HG02678 (cell line): ENCODE measurements around the gene CDK4.
"Not testable (repeated sequence)": the region's sequence is repeated elsewhere in the genome, so short reads cannot be mapped to it uniquely, and the experiment has no call there.

Experiments
- ATAC-seq: cut with Tn5 transposase; IDR thresholded peaks from one replicate; pipeline ENCODE4 v1.9.1; 2021; ENCODE audit warnings: mild to moderate bottlenecking, moderate library complexity; ENCODE audit not compliant: unreplicated experiment

The CDK4 gene

GRCh38 chr12:57751788-57752667 lies at the start of gene CDK4:
Gene CDK4 (minus strand): TSS chr12:57752310. CDS start chr12:57751717, 593 bp downstream.
- peak; percentile 73 for ATAC-seq

- no peak for ATAC-seq
Measured at GRCh38 chr12:57800965-57801364, 48.9 kb upstream of the CDK4 start.

- ATAC-seq: no peak
Measured at GRCh38 chr12:57797933-57798332, 45.8 kb upstream of the CDK4 start.

- no peak for ATAC-seq
Measured at GRCh38 chr12:57796996-57797395, 44.9 kb upstream of the CDK4 start.

GRCh38 chr12:57795354-57795753 lies 43.2 kb upstream of the CDK4 start:
- no peak for ATAC-seq

- no peak for ATAC-seq
Measured at GRCh38 chr12:57793920-57794319, 41.8 kb upstream of the CDK4 start.

GRCh38 chr12:57783861-57784260 lies 31.8 kb upstream of the CDK4 start:
- no peak for ATAC-seq

- ATAC-seq: no peak
Measured at GRCh38 chr12:57783466-57783801, 31.3 kb upstream of the CDK4 start.

- ATAC-seq: peak; percentile 87
Measured at GRCh38 chr12:57782608-57783465, 30.7 kb upstream of the CDK4 start, which contains the start of gene TSFM. Gene TSFM (plus strand): TSS chr12:57782787. CDS start chr12:57782802, 15 bp downstream.

GRCh38 chr12:57782243-57782607 lies 30.1 kb upstream of the CDK4 start:
- ATAC-seq: peak; percentile 8

- ATAC-seq: no peak
Measured at GRCh38 chr12:57781801-57782200, 29.7 kb upstream of the CDK4 start.

GRCh38 chr12:57781244-57781643 lies 29.1 kb upstream of the CDK4 start:
- ATAC-seq: no peak

GRCh38 chr12:57780284-57780897 lies 28.3 kb upstream of the CDK4 start:
- no peak for ATAC-seq

- ATAC-seq: no peak
Measured at GRCh38 chr12:57779736-57780135, 27.6 kb upstream of the CDK4 start.

- no peak for ATAC-seq
Measured at GRCh38 chr12:57777911-57778310, 25.8 kb upstream of the CDK4 start.

- ATAC-seq: no peak
Measured at GRCh38 chr12:57777367-57777766, 25.3 kb upstream of the CDK4 start.

GRCh38 chr12:57776247-57776587 lies 24.1 kb upstream of the CDK4 start:
- no peak for ATAC-seq

- ATAC-seq: no peak
Measured at GRCh38 chr12:57775563-57776246, 23.6 kb upstream of the CDK4 start.

- ATAC-seq: no peak
Measured at GRCh38 chr12:57775044-57775443, 22.9 kb upstream of the CDK4 start.

- not testable (repeated sequence) for ATAC-seq
Measured at GRCh38 chr12:57774634-57775033, 22.5 kb upstream of the CDK4 start.
